HL-60 (cell line): ENCODE results near the gene ELAVL3.

ENCODE experiments used
- DNase-seq, 2 experiments: peaks; one replicate each; pipeline ENCODE4 v3.0.0-alpha.2; 2010 to 2020; ENCODE audit warnings: low read depth in 1 of 2, low spot score in 1 of 2
- H3K27ac ChIP-seq: fragments of 250-450 bp; sonication (Bioruptor Pico); replicated peaks from 2 replicates; pipeline ENCODE4 v1.5.1; 2020; ENCODE audit warnings: mild to moderate bottlenecking, moderate library complexity
- H3K27me3 ChIP-seq: fragments of 250-450 bp; sonication (Bioruptor Pico); 2 replicates; pipeline ENCODE4 v1.5.1; 2021; ENCODE audit warnings: mild to moderate bottlenecking, moderate library complexity; ENCODE audit not compliant: insufficient read depth, poor library complexity, severe bottlenecking
- H3K4me3 ChIP-seq: replicated peaks from 2 replicates; pipeline ENCODE4 v1.5.1; 2011; ENCODE audit warnings: mild to moderate bottlenecking, control low read depth, low read length; ENCODE audit not compliant: insufficient read depth
- CTCF ChIP-seq: IDR thresholded peaks from one replicate; pipeline ENCODE4 v1.5.1; 2011; ENCODE audit warnings: low read length, control low read depth, inconsistent platforms; ENCODE audit not compliant: insufficient read depth
- GABPA ChIP-seq: IDR thresholded peaks from 2 replicates; pipeline ENCODE4 v1.6.1; 2012; ENCODE audit warnings: low read depth
- POLR2AphosphoS5 ChIP-seq: IDR thresholded peaks from 2 replicates; pipeline ENCODE4 v1.6.1; 2012; ENCODE audit warnings: low read depth
- SPI1 ChIP-seq: IDR thresholded peaks from 2 replicates; pipeline ENCODE4 v1.6.1; 2012; ENCODE audit warnings: low read depth, mild to moderate bottlenecking, borderline replicate concordance
- TF ChIP-seq, protein P1 (sequence below): IDR thresholded peaks from 2 replicates; pipeline ENCODE4 v1.6.1; 2012; ENCODE audit warnings: low read depth; ENCODE audit not compliant: insufficient replicate concordance

Gene ELAVL3

GRCh38 chr19:11504502-11505031 lies 23.7 kb upstream of the ELAVL3 start:
- Histone ChIP-seq H3K27ac (no peak overlapping the region), H3K27me3 (no peaks in the 10 kb centered on the region), H3K4me3 (peak overlapping the region; percentile 92)
- no peak for DNase-seq
- TF ChIP-seq SPI1 (no peak), CTCF (no peak), POLR2AphosphoS5 (no peak), GABPA (no peak)
- TF ChIP-seq, protein P1, sequence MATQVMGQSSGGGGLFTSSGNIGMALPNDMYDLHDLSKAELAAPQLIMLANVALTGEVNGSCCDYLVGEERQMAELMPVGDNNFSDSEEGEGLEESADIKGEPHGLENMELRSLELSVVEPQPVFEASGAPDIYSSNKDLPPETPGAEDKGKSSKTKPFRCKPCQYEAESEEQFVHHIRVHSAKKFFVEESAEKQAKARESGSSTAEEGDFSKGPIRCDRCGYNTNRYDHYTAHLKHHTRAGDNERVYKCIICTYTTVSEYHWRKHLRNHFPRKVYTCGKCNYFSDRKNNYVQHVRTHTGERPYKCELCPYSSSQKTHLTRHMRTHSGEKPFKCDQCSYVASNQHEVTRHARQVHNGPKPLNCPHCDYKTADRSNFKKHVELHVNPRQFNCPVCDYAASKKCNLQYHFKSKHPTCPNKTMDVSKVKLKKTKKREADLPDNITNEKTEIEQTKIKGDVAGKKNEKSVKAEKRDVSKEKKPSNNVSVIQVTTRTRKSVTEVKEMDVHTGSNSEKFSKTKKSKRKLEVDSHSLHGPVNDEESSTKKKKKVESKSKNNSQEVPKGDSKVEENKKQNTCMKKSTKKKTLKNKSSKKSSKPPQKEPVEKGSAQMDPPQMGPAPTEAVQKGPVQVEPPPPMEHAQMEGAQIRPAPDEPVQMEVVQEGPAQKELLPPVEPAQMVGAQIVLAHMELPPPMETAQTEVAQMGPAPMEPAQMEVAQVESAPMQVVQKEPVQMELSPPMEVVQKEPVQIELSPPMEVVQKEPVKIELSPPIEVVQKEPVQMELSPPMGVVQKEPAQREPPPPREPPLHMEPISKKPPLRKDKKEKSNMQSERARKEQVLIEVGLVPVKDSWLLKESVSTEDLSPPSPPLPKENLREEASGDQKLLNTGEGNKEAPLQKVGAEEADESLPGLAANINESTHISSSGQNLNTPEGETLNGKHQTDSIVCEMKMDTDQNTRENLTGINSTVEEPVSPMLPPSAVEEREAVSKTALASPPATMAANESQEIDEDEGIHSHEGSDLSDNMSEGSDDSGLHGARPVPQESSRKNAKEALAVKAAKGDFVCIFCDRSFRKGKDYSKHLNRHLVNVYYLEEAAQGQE: no peak

DNA sequence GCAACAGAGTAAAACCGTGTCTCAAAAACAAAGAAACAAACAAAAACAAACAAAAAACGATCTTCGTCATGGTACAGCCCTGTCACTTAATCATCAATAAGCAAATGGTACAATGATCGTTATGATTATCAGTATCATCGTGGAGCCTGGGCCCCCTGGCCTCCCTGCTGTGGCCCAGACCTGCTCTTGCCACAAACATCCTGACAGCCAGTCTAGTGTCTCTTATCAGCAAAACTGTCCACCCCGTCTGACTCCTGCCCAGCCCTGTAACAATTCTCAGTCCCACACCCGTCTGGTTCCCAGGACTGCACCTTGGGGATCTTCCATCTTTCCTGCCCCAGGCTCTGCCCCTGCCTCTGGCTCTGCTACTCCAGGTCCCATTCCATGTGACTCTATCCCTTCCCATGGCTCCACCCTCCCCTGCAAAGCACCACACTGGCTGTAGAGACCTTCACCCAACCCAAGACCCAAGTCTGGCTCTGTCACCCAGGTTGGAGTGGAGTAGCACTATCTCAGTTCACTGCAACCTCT lies 19.1 kb upstream of the ELAVL3 start:
- no peak for TF ChIP-seq POLR2AphosphoS5
- TF ChIP-seq GABPA: no peak
- TF ChIP-seq, protein P1: no peak
- TF ChIP-seq CTCF: no peak
- no peak for TF ChIP-seq SPI1
- H3K27me3 ChIP-seq: no peaks in the 10 kb centered on the region
- DNase-seq: no peak
- no peak overlapping the region for H3K27ac ChIP-seq
- H3K4me3 ChIP-seq: no peak overlapping the region

GRCh38 chr19:11499220-11499726 lies 18.4 kb upstream of the ELAVL3 start:
- no peak overlapping the region for H3K4me3 ChIP-seq
- H3K27ac ChIP-seq: no peak overlapping the region
- H3K27me3 ChIP-seq: no peaks in the 10 kb centered on the region
- DNase-seq: no peak
- TF ChIP-seq POLR2AphosphoS5: no peak
- no peak for TF ChIP-seq GABPA
- TF ChIP-seq, protein P1: no peak
- no peak for TF ChIP-seq SPI1
- no peak for TF ChIP-seq CTCF
